Hematopoietic multipotent progenitor cell (in vitro differentiated cells): ENCODE measurements around the gene OR51E1. TPM values are rescaled to one million over a fixed set of nuclear protein-coding genes. Genes with fewer than 3 reads are reported as not detected.

Experiments used
- DNase-seq, 3 donors: peaks; one replicate each; pipeline ENCODE4 v3.0.0-alpha.2; 2011 to 2015; ENCODE audit warnings: low read depth in 2 of 3, low spot score in 2 of 3
- total RNA-seq: library from RNA; depleted of rRNA; stranded (reverse); fragments of >200 nt; gene quantifications from one replicate; pipeline ENCODE4 v1.2.3, GENCODE V29; 2012

The OR51E1 gene
- total RNA-seq, 1 donor = not detected

GRCh38 chr11:4645974-4646373 lies 2.2 kb downstream of the OR51E1 start:
- no peak for DNase-seq

- no peak for DNase-seq
Measured at GRCh38 chr11:4647766-4648165, 4.0 kb downstream of the OR51E1 start.

- no peak for DNase-seq
Measured at GRCh38 chr11:4654635-4655369, 11.0 kb downstream of the OR51E1 start.

GRCh38 chr11:4658629-4659445 lies 15.1 kb downstream of the OR51E1 start:
- peak in 1 of 3 donors; percentile 36 for DNase-seq

- DNase-seq = no peak
Measured at GRCh38 chr11:4662876-4663275, 19.1 kb downstream of the OR51E1 start.

GRCh38 chr11:4664183-4664582 lies 20.4 kb downstream of the OR51E1 start:
- DNase-seq = no peak

GRCh38 chr11:4664786-4665185 lies 21.0 kb downstream of the OR51E1 start:
- DNase-seq = no peak

- no peak for DNase-seq
Measured at GRCh38 chr11:4665424-4665823, 21.6 kb downstream of the OR51E1 start.

GRCh38 chr11:4671741-4672140 lies 28.0 kb downstream of the OR51E1 start:
- DNase-seq = no peak

- no peak for DNase-seq
Measured at GRCh38 chr11:4672470-4672869, 28.7 kb downstream of the OR51E1 start.

- no peak for DNase-seq
Measured at GRCh38 chr11:4673781-4674180, 30.0 kb downstream of the OR51E1 start.

GRCh38 chr11:4677948-4678347 lies 34.2 kb downstream of the OR51E1 start:
- DNase-seq = no peak

- no peak for DNase-seq
Measured at GRCh38 chr11:4680341-4680740, 36.6 kb downstream of the OR51E1 start.

GRCh38 chr11:4682623-4683419 lies 39.0 kb downstream of the OR51E1 start:
- DNase-seq = no peak

GRCh38 chr11:4684631-4685285 lies 41.0 kb downstream of the OR51E1 start:
- no peak for DNase-seq

- DNase-seq = no peak
Measured at GRCh38 chr11:4695442-4695841, 51.7 kb downstream of the OR51E1 start.

GRCh38 chr11:4697585-4697984 lies 53.8 kb downstream of the OR51E1 start, which contains the start of gene OR51E2:
Gene OR51E2, minus strand, starts transcription at chr11:4697853. Its CDS starts 15,142 bp downstream, at chr11:4682711.
- no peak for DNase-seq

GRCh38 chr11:4699697-4700435 lies 56.1 kb downstream of the OR51E1 start:
- DNase-seq = no peak

- DNase-seq = no peak
Measured at GRCh38 chr11:4700436-4700820, 56.6 kb downstream of the OR51E1 start.
